HG02642 (cell line): Measurements from ENCODE around the gene AGAP1.

Experiments used
- ATAC-seq: cut with Tn5 transposase; IDR thresholded peaks from one replicate; pipeline ENCODE4 v1.9.1; 2021; ENCODE audit warnings: mild to moderate bottlenecking; ENCODE audit not compliant: unreplicated experiment, poor library complexity

The AGAP1 gene

GRCh38 chr2:236021499-236022057 is 527.7 kb downstream of the AGAP1 start:
- no peak for ATAC-seq

DNA sequence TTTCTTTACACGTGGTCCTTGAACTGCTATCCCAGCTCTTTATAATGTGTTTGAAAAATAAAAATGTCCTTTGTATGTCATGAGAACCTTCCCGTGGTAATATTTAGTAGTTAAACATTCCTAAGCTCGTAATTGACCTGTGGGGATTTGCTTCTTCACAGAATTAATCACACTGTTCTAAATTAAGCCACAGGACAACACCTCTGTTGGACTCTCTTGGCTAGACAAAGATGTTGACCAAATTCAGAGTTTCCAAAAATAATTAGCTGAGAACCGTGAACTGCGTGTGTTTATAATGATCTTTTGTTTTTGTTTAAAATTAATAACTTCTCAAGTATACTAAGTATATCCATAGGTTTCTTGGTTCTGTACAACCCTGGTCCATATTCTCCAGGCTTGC is 528.3 kb downstream of the AGAP1 start:
- ATAC-seq, result no peak

DNA sequence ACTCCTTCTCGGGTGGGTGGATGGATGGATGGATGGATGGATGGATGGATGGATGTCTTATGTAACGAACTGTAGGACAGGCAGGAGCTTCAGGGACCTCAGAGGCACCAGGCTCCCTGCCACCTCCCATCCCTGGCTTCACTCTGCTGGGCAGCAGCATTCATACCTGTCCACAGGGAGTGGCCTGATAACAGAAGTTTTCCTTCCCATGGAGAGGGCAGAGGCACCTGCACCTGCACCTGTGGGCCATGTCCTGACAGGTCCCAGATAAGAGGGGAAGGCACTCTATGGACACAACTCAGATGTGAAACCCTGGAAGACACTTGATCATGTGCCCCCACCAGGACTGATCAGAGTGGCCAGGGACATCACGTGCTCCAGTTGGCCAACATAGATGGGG is 532.0 kb downstream of the AGAP1 start:
- ATAC-seq, result no peak

DNA sequence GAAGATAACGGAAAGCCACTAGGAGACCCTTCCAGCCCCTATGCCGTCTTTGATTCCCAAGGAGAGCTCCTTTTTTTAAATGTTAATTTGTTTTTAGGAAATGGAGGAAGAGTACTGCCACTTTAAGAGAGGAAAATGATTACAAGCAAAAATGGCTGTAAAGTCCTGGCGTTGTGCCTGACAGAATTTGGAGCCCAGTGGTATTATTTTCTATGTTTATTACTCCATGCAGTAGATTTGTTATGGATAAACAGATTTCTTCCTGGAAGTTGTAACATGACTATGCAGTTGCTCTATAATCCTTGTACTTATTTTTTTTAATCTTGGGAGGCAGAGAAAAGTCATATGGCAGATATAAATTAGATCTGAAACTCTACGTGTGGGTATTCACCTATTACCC is 533.0 kb downstream of the AGAP1 start:
- no peak for ATAC-seq

- no peak for ATAC-seq
Measured at GRCh38 chr2:236028066-236028465, 534.2 kb downstream of the AGAP1 start.

DNA sequence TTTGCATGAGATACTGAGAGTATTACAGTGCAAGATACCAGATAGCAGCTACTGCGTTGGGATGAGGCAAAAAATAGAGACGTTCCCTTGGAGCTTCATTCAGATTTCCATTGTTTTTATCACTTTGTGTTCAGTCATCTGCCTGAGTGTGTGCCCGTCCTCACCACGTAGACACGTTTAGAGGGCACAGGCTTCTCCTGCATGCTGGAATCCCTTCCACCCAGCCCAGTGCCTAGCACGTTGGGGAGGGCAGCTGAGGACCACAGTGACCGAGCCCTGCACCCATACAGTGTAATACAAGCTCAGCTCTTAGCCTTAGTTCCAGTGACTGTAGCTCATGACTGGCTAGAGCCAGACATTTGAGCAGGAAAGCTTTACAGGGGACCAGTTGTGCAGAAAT is 539.6 kb downstream of the AGAP1 start:
- no peak for ATAC-seq

- no peak for ATAC-seq
Measured at GRCh38 chr2:236034974-236035373, 541.1 kb downstream of the AGAP1 start.

DNA sequence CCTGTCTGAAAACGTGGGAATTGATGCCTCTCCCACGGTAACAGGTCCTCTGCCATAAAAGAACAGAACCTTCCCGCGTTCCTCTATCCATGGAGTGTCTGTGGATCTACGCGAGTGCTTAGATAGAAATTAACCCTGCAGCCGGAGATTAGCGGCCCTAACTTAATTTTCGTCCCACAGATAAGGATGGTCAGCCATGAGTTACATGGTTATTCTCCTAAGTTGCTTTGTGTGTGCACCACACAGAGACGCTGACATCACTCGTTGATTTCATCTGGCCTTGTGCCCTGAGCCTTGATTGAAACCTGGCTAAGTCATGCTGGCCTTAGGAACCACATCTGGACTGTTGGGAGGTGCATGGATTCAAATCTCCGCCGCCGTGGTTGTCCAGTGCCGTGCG is 542.2 kb downstream of the AGAP1 start:
- ATAC-seq, result no peak

DNA sequence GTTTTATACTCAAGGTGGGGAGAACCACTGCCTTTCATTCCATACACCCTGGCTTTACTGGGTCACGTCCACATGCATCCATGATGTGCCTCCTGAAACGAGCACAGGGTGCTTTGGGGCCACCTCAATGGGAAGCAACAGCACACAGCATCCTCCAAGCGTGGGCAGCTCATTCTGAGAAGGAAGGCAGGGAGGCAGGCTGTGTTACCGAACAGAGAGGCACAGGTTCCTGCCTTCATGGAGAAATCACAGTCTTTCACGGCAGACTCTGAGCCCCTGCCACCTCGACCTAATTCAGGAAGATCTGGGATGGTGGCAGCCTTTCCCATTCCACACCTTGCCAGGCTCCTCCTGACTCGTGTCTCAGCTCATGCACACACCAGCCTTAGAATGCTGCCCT is 544.3 kb downstream of the AGAP1 start:
- ATAC-seq, result no peak

DNA sequence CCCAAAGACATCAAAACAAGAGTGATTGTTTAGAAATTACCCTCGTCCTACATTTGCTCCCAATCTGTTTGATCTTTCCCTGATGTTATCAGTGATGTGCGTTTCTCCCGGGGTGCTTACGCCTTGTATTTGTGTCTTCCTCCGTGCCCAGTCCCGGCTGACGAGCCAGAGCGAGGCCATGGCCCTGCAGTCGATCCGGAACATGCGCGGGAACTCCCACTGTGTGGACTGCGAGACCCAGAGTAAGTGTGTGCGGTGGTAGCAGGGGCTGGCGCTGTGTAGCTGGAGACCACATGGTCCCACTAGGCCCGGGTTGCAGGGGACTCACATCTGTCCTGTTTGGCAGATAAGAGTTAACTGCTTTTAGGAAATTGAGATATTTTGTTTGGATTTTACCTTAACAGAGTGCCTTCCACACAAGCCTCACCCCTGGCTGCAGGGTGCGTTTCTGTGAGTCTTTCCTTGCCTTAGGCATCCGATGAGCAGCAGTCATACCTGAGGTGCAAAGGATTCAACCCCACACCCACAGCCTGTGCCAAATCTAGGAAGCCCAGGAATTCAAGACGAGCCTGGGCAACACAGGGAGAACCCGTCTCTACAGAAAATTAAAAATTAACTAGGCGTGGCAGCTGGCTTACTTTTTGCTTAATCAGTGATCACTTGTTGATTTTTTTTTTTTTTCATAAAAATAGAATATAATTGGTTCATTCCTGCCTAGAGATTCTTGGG is 546.9 kb downstream of the AGAP1 start:
- no peak for ATAC-seq

- ATAC-seq, result no peak
Measured at GRCh38 chr2:236041616-236042015, 547.8 kb downstream of the AGAP1 start.

DNA sequence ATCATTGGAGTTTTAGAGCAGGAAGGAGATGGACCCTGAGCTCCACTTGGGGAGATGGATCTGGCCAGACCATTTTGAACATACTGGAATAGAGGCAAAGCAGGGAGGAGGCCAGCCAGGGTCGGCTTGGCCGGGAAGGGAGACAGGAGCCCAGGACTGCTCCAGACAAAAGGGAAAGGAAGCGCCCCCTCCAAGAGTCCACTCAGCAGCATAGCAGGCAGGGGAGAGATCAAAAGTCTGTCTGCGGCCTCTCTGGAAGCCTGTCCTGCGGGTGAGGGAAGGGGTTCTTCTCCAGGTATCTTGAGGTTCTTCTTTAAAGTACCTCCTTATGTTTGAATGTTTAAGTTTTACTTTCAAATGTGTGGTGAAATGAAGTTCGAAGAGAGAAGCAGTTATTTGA is 548.2 kb downstream of the AGAP1 start:
- ATAC-seq, result no peak

GRCh38 chr2:236044191-236044590 is 550.3 kb downstream of the AGAP1 start:
- no peak for ATAC-seq

GRCh38 chr2:236045251-236046235 is 551.7 kb downstream of the AGAP1 start:
- no peak for ATAC-seq

GRCh38 chr2:236046715-236047114 is 552.9 kb downstream of the AGAP1 start:
- ATAC-seq, result no peak

- ATAC-seq, result no peak
Measured at GRCh38 chr2:236047176-236047575, 553.3 kb downstream of the AGAP1 start.

DNA sequence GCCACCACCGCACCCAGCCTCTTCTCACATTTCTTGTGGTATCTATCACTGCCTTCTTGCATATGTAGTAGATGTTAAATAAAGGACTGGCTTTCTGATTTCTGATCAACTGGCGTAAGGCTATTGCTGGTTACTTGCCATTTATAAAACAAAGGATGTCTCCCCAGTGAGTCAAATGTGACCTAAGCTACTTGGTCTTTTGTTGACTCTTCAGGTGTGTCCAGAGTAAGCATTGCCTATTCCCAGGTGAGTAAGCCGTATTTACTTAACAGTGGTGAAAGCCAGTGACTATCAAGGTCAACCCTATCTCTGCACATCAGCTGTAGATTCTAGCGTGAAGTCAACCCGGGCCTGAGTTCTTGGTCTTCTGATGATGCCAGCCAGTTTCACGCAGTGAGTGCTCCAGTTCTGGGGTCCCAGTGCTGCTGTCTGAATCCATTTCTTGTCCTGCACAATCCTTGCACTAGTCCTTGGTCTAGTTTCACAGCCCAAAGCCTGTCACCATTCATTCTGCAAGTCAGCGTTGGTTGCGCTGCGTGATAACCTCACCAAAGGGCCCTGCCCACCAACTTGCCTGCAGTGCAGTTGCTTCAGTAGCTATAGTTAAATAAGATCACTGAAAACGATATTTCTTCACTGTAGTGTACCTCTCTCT is 554.2 kb downstream of the AGAP1 start:
- ATAC-seq, result no peak

GRCh38 chr2:236049981-236050380 is 556.1 kb downstream of the AGAP1 start:
- ATAC-seq, result no peak

DNA sequence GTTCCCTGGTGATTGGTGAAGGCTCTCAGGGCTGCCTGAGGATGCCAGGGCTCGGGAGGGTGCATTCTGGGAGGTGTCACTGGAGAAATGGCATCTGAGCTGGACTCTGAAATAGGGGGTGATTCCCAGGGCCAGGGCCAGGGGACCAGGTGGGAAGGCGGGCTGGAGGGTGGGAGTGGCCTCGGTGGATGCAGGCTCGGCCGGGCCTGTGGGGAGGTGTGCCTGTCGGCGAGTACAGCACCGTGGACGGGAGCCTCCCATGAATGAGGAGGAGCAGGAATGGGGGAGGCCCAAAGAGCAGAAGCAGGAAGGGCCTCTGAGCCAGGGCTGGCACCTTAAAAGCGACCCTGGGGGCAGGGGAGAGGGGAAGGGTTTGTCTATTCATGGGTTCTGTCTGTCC is 557.5 kb downstream of the AGAP1 start:
- ATAC-seq, result no peak

- ATAC-seq, result no peak
Measured at GRCh38 chr2:236051806-236052205, 558.0 kb downstream of the AGAP1 start.

DNA sequence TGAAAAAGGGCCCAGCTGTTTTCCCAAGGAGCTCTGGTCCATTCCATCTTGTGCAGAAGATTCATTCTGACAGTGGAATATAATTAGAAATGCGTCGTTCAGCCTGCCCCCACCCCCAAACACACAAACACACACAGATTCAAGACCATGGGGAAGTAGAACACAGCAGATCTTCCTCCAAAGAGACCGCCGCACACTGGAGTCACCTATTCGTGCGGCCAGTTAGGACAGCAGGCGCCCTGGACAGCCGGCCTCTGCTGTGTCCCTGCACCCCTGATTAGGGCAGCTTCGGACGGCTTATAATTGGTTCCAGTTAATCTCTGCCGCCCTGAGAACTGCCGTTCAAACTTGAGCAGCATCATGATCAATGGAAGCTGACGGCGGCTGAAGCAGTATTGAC is 558.4 kb downstream of the AGAP1 start:
- no peak for ATAC-seq
